NCI-H345 (cell line): ENCODE measurements around the gene CCL8.

ENCODE experiments used
- DNase-seq: peaks from one replicate; lab custom pipeline; 2025; lab: John Stamatoyannopoulos, UW

Gene CCL8

DNA sequence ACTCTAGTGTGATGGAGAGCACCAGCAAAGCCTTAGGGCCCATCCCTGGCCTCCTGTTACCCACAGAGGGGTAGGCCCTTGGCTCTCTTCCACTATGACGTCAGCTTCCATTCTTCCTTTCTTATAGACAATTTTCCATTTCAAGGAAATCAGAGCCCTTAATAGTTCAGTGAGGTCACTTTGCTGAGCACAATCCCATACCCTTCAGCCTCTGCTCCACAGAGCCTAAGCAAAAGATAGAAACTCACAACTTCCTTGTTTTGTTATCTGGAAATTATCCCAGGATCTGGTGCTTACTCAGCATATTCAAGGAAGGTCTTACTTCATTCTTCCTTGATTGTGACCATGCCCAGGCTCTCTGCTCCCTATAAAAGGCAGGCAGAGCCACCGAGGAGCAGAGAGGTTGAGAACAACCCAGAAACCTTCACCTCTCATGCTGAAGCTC lies at the start of gene CCL8:
CCL8 (plus strand) TSS at position 397 of the 445 bp plus-strand sequence. CDS start 67 bp downstream, outside the sequence.
- no peak for DNase-seq

GRCh38 chr17:34269969-34270368 lies 49.3 kb upstream of the CCL8 start, which contains the start of gene CCL7:
Gene CCL7 (plus strand): TSS chr17:34270221. CDS start chr17:34270291, 70 bp downstream.
- DNase-seq, result no peak

DNA sequence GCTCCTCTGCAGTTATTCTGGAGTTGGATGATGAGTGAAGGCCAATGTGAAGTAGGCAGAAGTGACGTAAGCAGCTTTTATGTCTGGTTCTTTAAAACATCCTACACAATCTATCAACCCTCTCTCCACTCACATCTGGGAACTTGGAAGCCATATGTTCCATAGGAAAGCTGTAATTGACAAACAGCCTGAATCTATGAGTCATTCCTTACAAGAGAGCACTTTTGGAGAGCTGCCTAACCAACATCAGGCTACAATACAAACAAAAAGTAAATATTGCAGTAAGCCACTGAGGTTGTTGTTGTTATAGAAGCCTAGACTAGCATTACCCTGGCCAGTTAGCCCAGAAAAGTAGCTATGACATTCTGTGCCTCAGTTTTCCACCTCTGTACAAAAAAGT lies 43.4 kb upstream of the CCL8 start:
- peak; percentile 53 for DNase-seq

GRCh38 chr17:34276826-34277225 lies 42.4 kb upstream of the CCL8 start:
- DNase-seq, result no peak

- no peak for DNase-seq
Measured at GRCh38 chr17:34283571-34283970, 35.7 kb upstream of the CCL8 start.

DNA sequence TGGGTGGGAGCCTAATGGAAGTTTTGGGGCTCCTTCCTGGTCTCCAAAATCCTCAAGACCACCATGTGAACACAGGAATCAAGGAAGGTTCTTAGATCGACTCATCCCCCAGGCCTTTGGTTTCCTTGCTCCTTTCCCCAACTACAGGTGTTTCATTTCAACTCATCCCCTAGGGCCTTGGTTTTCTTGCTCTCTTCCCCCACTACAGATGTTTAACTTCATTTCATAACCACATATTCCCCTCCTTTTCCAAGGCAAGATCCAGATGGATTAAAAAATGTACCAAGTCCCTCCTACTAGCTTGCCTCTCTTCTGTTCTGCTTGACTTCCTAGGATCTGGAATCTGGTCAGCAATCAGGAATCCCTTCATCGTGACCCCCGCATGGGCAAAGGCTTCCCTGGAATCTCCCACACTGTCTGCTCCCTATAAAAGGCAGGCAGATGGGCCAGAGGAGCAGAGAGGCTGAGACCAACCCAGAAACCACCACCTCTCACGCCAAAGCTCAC lies 33.9 kb upstream of the CCL8 start, which contains the start of gene CCL11:
CCL11 (plus strand) TSS at position 457 of the 507 bp plus-strand sequence. CDS start 67 bp downstream, outside the sequence.
- no peak for DNase-seq

- DNase-seq, result no peak
Measured at GRCh38 chr17:34287875-34288274, 31.4 kb upstream of the CCL8 start.

GRCh38 chr17:34290586-34290985 lies 28.6 kb upstream of the CCL8 start:
- no peak for DNase-seq

- no peak for DNase-seq
Measured at GRCh38 chr17:34291721-34292348, 27.4 kb upstream of the CCL8 start.

DNA sequence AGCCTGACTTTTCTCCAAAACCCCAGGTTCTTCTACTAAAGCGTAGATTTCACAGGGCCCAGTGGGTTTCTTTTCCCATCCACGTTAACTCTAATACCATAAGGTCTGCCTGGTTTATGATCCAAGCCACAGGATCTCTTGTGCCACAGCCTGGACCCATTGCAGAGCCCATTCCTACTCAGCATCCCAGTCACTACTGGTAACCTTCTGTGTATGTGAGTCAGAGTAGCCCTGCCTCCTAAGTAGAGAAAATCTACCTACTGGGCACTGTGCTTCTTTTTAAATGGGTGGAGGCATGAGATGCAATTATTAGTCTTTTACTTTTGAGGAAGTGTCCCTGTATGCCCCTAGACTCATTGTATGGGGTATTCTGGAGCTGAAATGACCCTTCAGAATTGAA lies 20.2 kb upstream of the CCL8 start:
- DNase-seq, result no peak

- DNase-seq, result no peak
Measured at GRCh38 chr17:34299956-34300577, 19.2 kb upstream of the CCL8 start.

GRCh38 chr17:34300652-34301370 lies 18.4 kb upstream of the CCL8 start:
- no peak for DNase-seq

GRCh38 chr17:34301986-34302385 lies 17.2 kb upstream of the CCL8 start:
- no peak for DNase-seq

- no peak for DNase-seq
Measured at GRCh38 chr17:34302636-34303035, 16.6 kb upstream of the CCL8 start.

DNA sequence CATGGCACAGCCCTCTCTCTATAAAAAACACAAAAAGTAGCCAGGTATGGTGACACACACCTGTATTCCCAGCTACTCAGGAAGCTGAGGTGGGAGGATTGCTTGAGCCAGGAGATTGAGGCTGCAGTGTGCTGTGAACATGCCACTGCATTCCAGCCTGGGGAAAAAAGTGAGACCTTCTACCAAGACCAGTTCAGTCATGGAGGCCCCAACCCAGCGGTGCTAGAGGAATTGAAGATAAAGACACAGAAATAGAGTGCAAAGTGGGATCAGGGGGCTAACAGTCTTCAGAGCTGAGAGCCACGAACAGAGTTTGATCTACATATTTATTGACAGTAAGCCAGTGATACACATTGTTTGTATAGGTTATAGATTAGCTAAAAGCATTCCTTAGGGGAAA lies 15.6 kb upstream of the CCL8 start:
- no peak for DNase-seq

- no peak for DNase-seq
Measured at GRCh38 chr17:34305061-34305460, 14.2 kb upstream of the CCL8 start.

- no peak for DNase-seq
Measured at GRCh38 chr17:34305606-34306005, 13.6 kb upstream of the CCL8 start.

DNA sequence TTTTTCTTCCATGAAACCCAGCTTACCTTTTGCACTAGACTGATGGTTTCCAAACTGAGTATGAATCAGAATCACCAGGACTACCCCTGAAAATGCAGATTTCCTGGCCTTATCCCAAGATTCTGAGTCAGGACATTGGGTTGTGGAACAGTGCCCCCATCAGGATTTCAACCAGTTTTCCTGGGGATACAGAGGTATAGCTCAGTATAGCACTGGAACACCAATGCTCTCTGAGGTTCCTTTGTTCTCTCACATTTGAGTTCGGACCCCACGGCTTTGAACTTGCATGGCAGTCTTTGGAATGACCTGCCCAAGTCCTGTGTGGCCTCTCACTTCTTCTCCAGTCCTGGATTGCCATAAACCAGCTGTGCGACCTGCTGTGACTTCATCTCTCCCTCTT lies 12.8 kb upstream of the CCL8 start:
- no peak for DNase-seq

DNA sequence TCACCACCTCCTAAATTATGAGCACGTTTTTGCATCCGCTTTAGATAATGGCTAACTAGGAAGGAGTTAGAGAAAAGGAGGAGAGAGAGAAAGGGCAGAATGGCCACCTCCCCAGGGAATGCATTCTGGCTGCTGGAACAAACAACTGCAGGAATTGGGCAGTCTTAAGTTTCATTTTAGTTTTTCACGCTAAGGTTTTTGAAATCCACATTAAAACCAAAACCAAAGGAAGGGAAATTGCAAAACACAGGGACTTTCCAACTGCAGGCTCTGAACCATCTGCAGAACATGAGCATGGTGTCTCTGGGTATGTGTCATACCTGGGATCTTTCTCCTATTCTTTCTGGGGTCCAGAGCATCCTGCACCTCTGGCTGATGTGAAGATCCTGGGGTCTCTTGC lies 12.1 kb upstream of the CCL8 start:
- DNase-seq, result no peak

GRCh38 chr17:34308371-34308770 lies 10.9 kb upstream of the CCL8 start:
- no peak for DNase-seq

DNA sequence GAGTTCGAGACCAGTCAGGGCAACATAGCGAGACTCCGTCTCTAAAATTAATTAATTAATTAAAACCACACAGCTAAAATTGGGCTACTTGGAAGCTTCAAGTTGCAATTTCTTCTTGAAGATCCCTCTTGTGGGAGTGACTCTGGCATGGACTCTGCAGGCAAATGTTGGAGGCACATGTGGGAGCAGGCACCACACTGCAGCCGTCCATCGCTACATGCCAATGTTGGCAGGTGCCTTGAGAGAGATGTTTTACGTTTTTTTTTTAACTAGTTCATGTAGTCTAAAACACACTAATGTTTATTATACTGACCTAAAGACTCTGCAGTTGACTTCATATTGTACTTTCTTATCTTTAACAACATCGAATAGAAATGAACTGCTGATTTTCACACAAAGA lies 7.9 kb upstream of the CCL8 start:
- no peak for DNase-seq

DNA sequence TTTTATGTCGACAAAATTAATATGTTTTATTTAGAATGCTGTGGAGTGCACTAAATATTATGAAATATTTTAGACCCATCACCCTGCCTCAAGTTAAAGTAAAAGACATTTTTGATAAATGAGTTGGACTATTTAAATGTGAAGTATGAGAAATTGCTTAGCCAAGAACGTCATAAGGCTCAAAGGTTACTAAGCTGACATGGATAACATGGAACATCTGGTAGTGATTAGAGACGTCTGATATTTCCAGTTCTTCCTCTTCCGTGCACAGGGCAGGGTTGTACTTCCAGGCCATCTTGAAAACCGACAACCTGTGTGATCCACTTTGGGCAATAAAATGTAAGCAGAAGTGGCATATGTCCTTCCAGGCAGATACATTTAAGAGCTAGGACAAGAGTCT lies 7.2 kb upstream of the CCL8 start:
- DNase-seq, result no peak

GRCh38 chr17:34313164-34313563 lies 6.1 kb upstream of the CCL8 start:
- DNase-seq, result no peak
